ENCODE data around the gene MRTO4. TPM values are rescaled to one million over a fixed set of nuclear protein-coding genes. Genes with fewer than 3 reads are reported as not detected.

The MRTO4 gene
- total RNA-seq, 1 experiment from 2014 or later = 145 TPM

DNA sequence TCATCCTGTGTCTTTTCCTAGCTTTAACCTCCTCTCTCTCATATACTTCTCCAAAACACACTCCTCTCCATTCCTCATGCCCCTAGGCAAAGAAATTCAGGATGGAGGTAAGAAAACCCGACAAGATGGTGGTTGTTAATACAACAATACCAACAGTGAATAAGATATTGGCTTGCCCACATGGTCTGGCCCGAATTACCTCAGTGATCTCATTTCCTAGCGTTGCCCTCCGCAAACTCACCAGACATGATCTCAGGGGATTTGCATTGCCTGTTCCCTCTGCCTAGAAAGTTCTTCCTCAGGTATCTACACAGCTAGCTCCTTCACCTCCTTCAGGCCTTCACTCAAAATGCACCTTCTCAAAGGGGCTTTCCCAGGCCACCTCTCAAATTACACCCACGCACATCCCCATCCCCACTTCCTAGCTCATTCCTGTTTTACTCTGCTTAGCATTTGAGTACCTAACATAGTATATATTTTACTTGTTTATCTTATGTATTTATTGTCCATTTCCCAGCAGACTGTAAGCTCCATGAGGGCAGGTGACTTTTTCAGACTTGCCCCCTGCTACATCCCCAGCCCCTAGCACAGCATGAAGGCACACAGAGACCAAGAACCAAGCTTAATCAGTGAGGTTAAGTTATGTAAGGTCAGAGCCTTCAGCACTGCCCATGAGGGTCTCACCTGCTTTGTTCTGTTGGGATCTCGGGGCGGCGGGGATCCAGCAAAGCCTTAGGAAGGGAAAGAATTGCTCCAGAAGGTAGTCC lies 31.3 kb upstream of the MRTO4 start:
- Histone ChIP-seq H3K4me3 (ENCODE audit: low read depth, low read length, poor library complexity, severe bottlenecking) (no peak overlapping the region), H3K27ac (ENCODE audit: low read depth, low read length, poor library complexity, severe bottlenecking) (peak overlapping the region; percentile 44), H3K9me3 (ENCODE audit: low read depth, low read length, poor library complexity, severe bottlenecking) (no peaks in the 10 kb centered on the region), H3K27me3 (replicated peaks; ENCODE audit: insufficient read depth, low read depth, low read length, poor library complexity) (no peaks in the 10 kb centered on the region), H3K36me3 (ENCODE audit: insufficient read depth, low read length, poor library complexity, severe bottlenecking) (peaks cover 95% of the 10 kb centered on the region), H3K4me1 (ENCODE audit: insufficient read depth, low read length, poor library complexity, severe bottlenecking) (peaks cover 5% of the 10 kb centered on the region)
- ChIA-PET CTCF (no interaction called here), POLR2A (ENCODE audit: low non-redundant PET) (no interaction called here)
- TF ChIP-seq EZH2 (IDR thresholded peaks at IDR 0.05; ENCODE audit: borderline replicate concordance, low read depth, low read length, poor library complexity, severe bottlenecking) = no peak
- TF ChIP-seq, protein P1, sequence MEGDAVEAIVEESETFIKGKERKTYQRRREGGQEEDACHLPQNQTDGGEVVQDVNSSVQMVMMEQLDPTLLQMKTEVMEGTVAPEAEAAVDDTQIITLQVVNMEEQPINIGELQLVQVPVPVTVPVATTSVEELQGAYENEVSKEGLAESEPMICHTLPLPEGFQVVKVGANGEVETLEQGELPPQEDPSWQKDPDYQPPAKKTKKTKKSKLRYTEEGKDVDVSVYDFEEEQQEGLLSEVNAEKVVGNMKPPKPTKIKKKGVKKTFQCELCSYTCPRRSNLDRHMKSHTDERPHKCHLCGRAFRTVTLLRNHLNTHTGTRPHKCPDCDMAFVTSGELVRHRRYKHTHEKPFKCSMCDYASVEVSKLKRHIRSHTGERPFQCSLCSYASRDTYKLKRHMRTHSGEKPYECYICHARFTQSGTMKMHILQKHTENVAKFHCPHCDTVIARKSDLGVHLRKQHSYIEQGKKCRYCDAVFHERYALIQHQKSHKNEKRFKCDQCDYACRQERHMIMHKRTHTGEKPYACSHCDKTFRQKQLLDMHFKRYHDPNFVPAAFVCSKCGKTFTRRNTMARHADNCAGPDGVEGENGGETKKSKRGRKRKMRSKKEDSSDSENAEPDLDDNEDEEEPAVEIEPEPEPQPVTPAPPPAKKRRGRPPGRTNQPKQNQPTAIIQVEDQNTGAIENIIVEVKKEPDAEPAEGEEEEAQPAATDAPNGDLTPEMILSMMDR (conservative IDR thresholded peaks at IDR 0.05; ENCODE audit: low read depth, low read length) = no peak
- no peak for DNase-seq (ENCODE audit: low spot score)
- intact Hi-C loops (cut with micrococcal nuclease; ENCODE audit: unreplicated experiment) = no loop called here
- BruUV-seq (replicated peaks) = no TSS peak

DNA sequence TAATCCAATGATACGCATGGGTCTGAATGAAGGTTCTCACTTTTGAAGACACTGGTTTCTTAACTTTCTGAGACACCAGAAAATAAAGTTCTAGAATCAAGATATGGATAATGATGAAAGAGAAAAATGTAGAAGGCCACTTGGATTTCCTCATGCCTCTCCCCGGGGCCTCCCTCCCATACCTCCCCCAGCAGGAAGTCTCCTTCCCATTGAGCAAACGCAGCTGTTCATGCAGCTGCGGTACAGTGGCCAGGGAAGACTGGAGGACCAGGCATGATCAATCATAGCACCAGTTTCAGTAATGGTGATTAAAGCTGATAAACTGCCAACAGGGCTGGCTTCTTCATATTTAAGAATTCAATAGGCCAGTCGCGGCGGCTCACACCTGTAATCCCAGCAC lies 30.6 kb upstream of the MRTO4 start:
- CTCF ChIA-PET = interaction anchor here (0.6 kb wide), 1 partner anchor 9 kb away, joined by 4 read pairs; no protein-coding TSS in a partner anchor
- Histone ChIP-seq H3K4me1 (ENCODE audit: insufficient read depth, low read length, poor library complexity, severe bottlenecking) (peaks cover 5% of the 10 kb centered on the region), H3K27me3 (replicated peaks; ENCODE audit: insufficient read depth, low read depth, low read length, poor library complexity) (no peaks in the 10 kb centered on the region), H3K9me3 (ENCODE audit: low read depth, low read length, poor library complexity, severe bottlenecking) (no peaks in the 10 kb centered on the region), H3K4me3 (ENCODE audit: low read depth, low read length, poor library complexity, severe bottlenecking) (no peak overlapping the region), H3K36me3 (ENCODE audit: insufficient read depth, low read length, poor library complexity, severe bottlenecking) (peaks cover 95% of the 10 kb centered on the region), H3K27ac (ENCODE audit: low read depth, low read length, poor library complexity, severe bottlenecking) (peak overlapping the region; percentile 37)
- POLR2A ChIA-PET (ENCODE audit: low non-redundant PET) = no interaction called here
- BruUV-seq (replicated peaks) = no TSS peak
- no peak for TF ChIP-seq EZH2 (IDR thresholded peaks at IDR 0.05; ENCODE audit: borderline replicate concordance, low read depth, low read length, poor library complexity, severe bottlenecking)
- TF ChIP-seq, protein P1 (conservative IDR thresholded peaks at IDR 0.05; ENCODE audit: low read depth, low read length) = no peak
- intact Hi-C loops (cut with micrococcal nuclease; ENCODE audit: unreplicated experiment) = no loop called here
- DNase-seq (ENCODE audit: low spot score) = peak; percentile 35

DNA sequence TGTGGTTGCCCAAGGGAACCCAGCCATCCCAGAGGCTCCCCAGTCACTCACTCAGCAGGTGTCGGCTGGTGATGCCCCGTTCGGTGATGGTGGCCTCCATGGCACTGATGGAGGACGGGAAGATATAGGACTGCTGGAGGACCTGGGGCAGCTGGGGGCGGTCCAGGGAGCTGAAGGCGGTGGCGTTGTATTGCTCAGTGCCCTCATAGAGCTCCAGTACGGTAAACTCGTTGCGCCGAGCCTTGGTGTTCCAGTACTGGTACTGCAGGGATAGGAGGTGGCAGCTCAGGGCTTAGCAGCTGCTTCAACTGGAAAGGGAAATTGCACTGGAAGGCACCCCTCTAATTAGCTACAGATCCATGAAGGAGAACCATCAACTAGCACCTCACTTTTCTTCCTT lies 29.0 kb upstream of the MRTO4 start:
- DNase-seq (ENCODE audit: low spot score) = no peak
- intact Hi-C loops (cut with micrococcal nuclease; ENCODE audit: unreplicated experiment) = no loop called here

More for the DNA sequence above, 29.0 kb upstream of the MRTO4 start:
- no peak overlapping the region for H3K27ac ChIP-seq (ENCODE audit: low read depth, low read length, poor library complexity, severe bottlenecking)
- no TSS peak for BruUV-seq (replicated peaks)
- peaks cover 96% of the 10 kb centered on the region for H3K36me3 ChIP-seq (ENCODE audit: insufficient read depth, low read length, poor library complexity, severe bottlenecking)
- no peak overlapping the region for H3K4me3 ChIP-seq (ENCODE audit: low read depth, low read length, poor library complexity, severe bottlenecking)
- no peaks in the 10 kb centered on the region for H3K9me3 ChIP-seq (ENCODE audit: low read depth, low read length, poor library complexity, severe bottlenecking)
- no peaks in the 10 kb centered on the region for H3K27me3 ChIP-seq (replicated peaks; ENCODE audit: insufficient read depth, low read depth, low read length, poor library complexity)
- ChIA-PET POLR2A (ENCODE audit: low non-redundant PET) (no interaction called here), CTCF (no interaction called here)
- TF ChIP-seq EZH2 (IDR thresholded peaks at IDR 0.05; ENCODE audit: borderline replicate concordance, low read depth, low read length, poor library complexity, severe bottlenecking) = no peak
- TF ChIP-seq, protein P1 (conservative IDR thresholded peaks at IDR 0.05; ENCODE audit: low read depth, low read length) = no peak
- peaks cover 5% of the 10 kb centered on the region for H3K4me1 ChIP-seq (ENCODE audit: insufficient read depth, low read length, poor library complexity, severe bottlenecking)
